ENCODE results near the gene CHD6. TPM values are rescaled to one million over a fixed set of nuclear protein-coding genes. Genes with fewer than 3 reads are reported as not detected.

Gene CHD6
- total RNA-seq, 2 donors from 2014 or later = 16.5 to 21.4 TPM

GRCh38 chr20:41446456-41446855 is 171.7 kb downstream of the CHD6 start:
- H3K27ac Mint-ChIP-seq = no peak overlapping the region
- H3K9me3 Mint-ChIP-seq = no peaks in the 10 kb centered on the region
- ATAC-seq (replicated peaks) = no peak
- H3K4me3 Mint-ChIP-seq = no peak overlapping the region
- H3K4me1 Mint-ChIP-seq = peaks cover 8% of the 10 kb centered on the region
- H3K36me3 Mint-ChIP-seq (ENCODE audit: low read depth) = peaks cover 69% of the 10 kb centered on the region
- H3K27me3 Mint-ChIP-seq = no peaks in the 10 kb centered on the region

GRCh38 chr20:41444821-41445220 is 173.4 kb downstream of the CHD6 start:
- peaks cover 65% of the 10 kb centered on the region for H3K36me3 Mint-ChIP-seq (ENCODE audit: low read depth)
- H3K4me3 Mint-ChIP-seq = no peak overlapping the region
- H3K27me3 Mint-ChIP-seq = no peaks in the 10 kb centered on the region
- peaks cover 8% of the 10 kb centered on the region for H3K4me1 Mint-ChIP-seq
- no peak for ATAC-seq (replicated peaks)
- no peaks in the 10 kb centered on the region for H3K9me3 Mint-ChIP-seq
- H3K27ac Mint-ChIP-seq = no peak overlapping the region

GRCh38 chr20:41443691-41444090 is 174.5 kb downstream of the CHD6 start:
- peak; percentile 86 for ATAC-seq (replicated peaks)
- Mint-ChIP-seq H3K9me3 (no peaks in the 10 kb centered on the region), H3K4me3 (peak overlapping the region; percentile 22), H3K36me3 (ENCODE audit: low read depth) (peaks cover 70% of the 10 kb centered on the region), H3K27ac (peak overlapping the region; percentile 6), H3K27me3 (no peaks in the 10 kb centered on the region), H3K4me1 (peaks cover 8% of the 10 kb centered on the region)

- Mint-ChIP-seq H3K4me3 (no peak overlapping the region), H3K9me3 (no peaks in the 10 kb centered on the region), H3K27ac (no peak overlapping the region), H3K4me1 (peaks cover 14% of the 10 kb centered on the region), H3K36me3 (ENCODE audit: low read depth) (peaks cover 50% of the 10 kb centered on the region), H3K27me3 (no peaks in the 10 kb centered on the region)
- ATAC-seq (replicated peaks) = no peak
Measured at GRCh38 chr20:41440882-41441281, 177.3 kb downstream of the CHD6 start.

- H3K4me1 Mint-ChIP-seq = peaks cover 30% of the 10 kb centered on the region
- H3K27ac Mint-ChIP-seq = peak overlapping the region; percentile 1
- no peaks in the 10 kb centered on the region for H3K9me3 Mint-ChIP-seq
- H3K27me3 Mint-ChIP-seq = no peaks in the 10 kb centered on the region
- peaks cover 62% of the 10 kb centered on the region for H3K36me3 Mint-ChIP-seq (ENCODE audit: low read depth)
- peak; percentile 18 for ATAC-seq (replicated peaks)
- H3K4me3 Mint-ChIP-seq = no peak overlapping the region
Measured at GRCh38 chr20:41437836-41438235, 180.3 kb downstream of the CHD6 start.

- peaks cover 68% of the 10 kb centered on the region for H3K36me3 Mint-ChIP-seq (ENCODE audit: low read depth)
- peak; percentile 82 for ATAC-seq (replicated peaks)
- H3K27me3 Mint-ChIP-seq = no peaks in the 10 kb centered on the region
- peaks cover 36% of the 10 kb centered on the region for H3K4me1 Mint-ChIP-seq
- H3K27ac Mint-ChIP-seq = peak overlapping the region; percentile 1
- H3K9me3 Mint-ChIP-seq = no peaks in the 10 kb centered on the region
- peak overlapping the region; percentile 51 for H3K4me3 Mint-ChIP-seq
Measured at GRCh38 chr20:41436679-41437078, 181.5 kb downstream of the CHD6 start.

- H3K9me3 Mint-ChIP-seq = no peaks in the 10 kb centered on the region
- H3K36me3 Mint-ChIP-seq (ENCODE audit: low read depth) = peaks cover 62% of the 10 kb centered on the region
- peak overlapping the region; percentile 51 for H3K4me3 Mint-ChIP-seq
- no peak for ATAC-seq (replicated peaks)
- H3K27ac Mint-ChIP-seq = peak overlapping the region; percentile 81
- no peaks in the 10 kb centered on the region for H3K27me3 Mint-ChIP-seq
- H3K4me1 Mint-ChIP-seq = peaks cover 50% of the 10 kb centered on the region
Measured at GRCh38 chr20:41433203-41433602, 185.0 kb downstream of the CHD6 start.

- ATAC-seq (replicated peaks) = peak; percentile 53
- Mint-ChIP-seq H3K27ac (peak overlapping the region; percentile 81), H3K27me3 (no peaks in the 10 kb centered on the region), H3K9me3 (no peaks in the 10 kb centered on the region), H3K4me1 (peaks cover 52% of the 10 kb centered on the region), H3K4me3 (peak overlapping the region; percentile 51), H3K36me3 (ENCODE audit: low read depth) (peaks cover 64% of the 10 kb centered on the region)
Measured at GRCh38 chr20:41432746-41433145, 185.4 kb downstream of the CHD6 start.

GRCh38 chr20:41428285-41428684 is 189.9 kb downstream of the CHD6 start:
- Mint-ChIP-seq H3K27me3 (no peaks in the 10 kb centered on the region), H3K27ac (peak overlapping the region; percentile 47), H3K9me3 (no peaks in the 10 kb centered on the region), H3K4me1 (peaks cover 27% of the 10 kb centered on the region), H3K36me3 (ENCODE audit: low read depth) (peaks cover 76% of the 10 kb centered on the region), H3K4me3 (peak overlapping the region; percentile 48)
- ATAC-seq (replicated peaks) = peak; percentile 83

GRCh38 chr20:41427833-41428232 is 190.3 kb downstream of the CHD6 start:
- H3K9me3 Mint-ChIP-seq = no peaks in the 10 kb centered on the region
- peaks cover 76% of the 10 kb centered on the region for H3K36me3 Mint-ChIP-seq (ENCODE audit: low read depth)
- no peaks in the 10 kb centered on the region for H3K27me3 Mint-ChIP-seq
- peak overlapping the region; percentile 48 for H3K4me3 Mint-ChIP-seq
- peaks cover 22% of the 10 kb centered on the region for H3K4me1 Mint-ChIP-seq
- peak; percentile 34 for ATAC-seq (replicated peaks)
- H3K27ac Mint-ChIP-seq = peak overlapping the region; percentile 47

GRCh38 chr20:41426976-41427375 is 191.2 kb downstream of the CHD6 start:
- Mint-ChIP-seq H3K36me3 (ENCODE audit: low read depth) (peaks cover 78% of the 10 kb centered on the region), H3K27me3 (no peaks in the 10 kb centered on the region), H3K4me1 (peaks cover 16% of the 10 kb centered on the region), H3K9me3 (no peaks in the 10 kb centered on the region), H3K27ac (no peak overlapping the region), H3K4me3 (peak overlapping the region; percentile 48)
- ATAC-seq (replicated peaks) = no peak

GRCh38 chr20:41426086-41426830 is 191.9 kb downstream of the CHD6 start:
- Mint-ChIP-seq H3K4me1 (peaks cover 19% of the 10 kb centered on the region), H3K27me3 (no peaks in the 10 kb centered on the region), H3K4me3 (no peak overlapping the region), H3K9me3 (no peaks in the 10 kb centered on the region), H3K27ac (no peak overlapping the region), H3K36me3 (ENCODE audit: low read depth) (peaks cover 86% of the 10 kb centered on the region)
- no peak for ATAC-seq (replicated peaks)

- Mint-ChIP-seq H3K36me3 (ENCODE audit: low read depth) (peaks cover 87% of the 10 kb centered on the region), H3K4me3 (no peak overlapping the region), H3K27me3 (no peaks in the 10 kb centered on the region), H3K4me1 (peaks cover 24% of the 10 kb centered on the region), H3K27ac (no peak overlapping the region), H3K9me3 (no peaks in the 10 kb centered on the region)
- no peak for ATAC-seq (replicated peaks)
Measured at GRCh38 chr20:41425180-41425884, 192.8 kb downstream of the CHD6 start.

- H3K36me3 Mint-ChIP-seq (ENCODE audit: low read depth) = peaks cover 89% of the 10 kb centered on the region
Measured at GRCh38 chr20:41424546-41424945, 193.6 kb downstream of the CHD6 start.

GRCh38 chr20:41424011-41424410 is 194.2 kb downstream of the CHD6 start:
- H3K36me3 Mint-ChIP-seq (ENCODE audit: low read depth) = peaks cover 93% of the 10 kb centered on the region
- no peak for ATAC-seq (replicated peaks)
- peak overlapping the region; percentile 20 for H3K27ac Mint-ChIP-seq

More at GRCh38 chr20:41424546-41424945, 193.6 kb downstream of the CHD6 start:
- H3K27me3 Mint-ChIP-seq = no peaks in the 10 kb centered on the region
- H3K4me3 Mint-ChIP-seq = no peak overlapping the region
- H3K27ac Mint-ChIP-seq = peak overlapping the region; percentile 20
- ATAC-seq (replicated peaks) = no peak
- H3K4me1 Mint-ChIP-seq = peaks cover 20% of the 10 kb centered on the region
- no peaks in the 10 kb centered on the region for H3K9me3 Mint-ChIP-seq

More at GRCh38 chr20:41424011-41424410, 194.2 kb downstream of the CHD6 start:
- H3K4me3 Mint-ChIP-seq = no peak overlapping the region
- peaks cover 15% of the 10 kb centered on the region for H3K4me1 Mint-ChIP-seq
- H3K27me3 Mint-ChIP-seq = no peaks in the 10 kb centered on the region
- no peaks in the 10 kb centered on the region for H3K9me3 Mint-ChIP-seq

Measured in activated T-helper 17 cell treated with anti-CD3 and anti-CD28 coated beads, Interleukin-2, amount 50 U/mL, for 72 hours (primary cell).